ENCODE data around the gene NCAPG. TPM values are rescaled to one million over a fixed set of nuclear protein-coding genes. Genes with fewer than 3 reads are reported as not detected.
A peak's percentile ranks its signal among the peaks of the same experiment; 100 is the strongest.

NCAPG gene
- total and polyA plus RNA-seq, 9 of the 15 experiments (the other 6 are each of a cell fraction or from before 2014, with no cell fraction given): 25.6 to 102 (median 65.3) TPM

DNA sequence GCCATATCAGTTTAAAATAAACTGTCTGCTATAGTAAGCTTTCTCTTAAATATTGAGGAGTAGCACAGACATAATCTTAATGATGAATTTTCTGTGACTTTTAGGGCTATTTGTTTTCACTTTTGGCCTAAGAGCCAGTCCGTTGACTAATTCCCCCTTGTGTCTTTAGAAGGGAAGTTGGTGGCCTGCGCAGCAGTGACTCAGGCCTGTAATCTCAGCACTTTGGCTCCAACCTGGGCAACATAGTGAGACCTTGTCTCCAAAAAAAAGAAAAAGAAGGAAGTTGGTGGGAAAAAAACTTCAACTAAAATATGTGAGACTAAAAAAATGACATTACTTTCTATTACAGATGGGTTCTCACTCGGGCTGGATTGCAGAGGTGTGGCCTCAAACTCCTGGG lies 3.4 kb downstream of the NCAPG start:
- WGBS (ENCODE audit: insufficient coverage, low coverage, missing lambda C conversion rate): 65% methylated on average over 3 of the region's 3 CpGs
- POLR2A ChIA-PET: interaction anchor here (0.6 kb wide), 1 partner anchor 48 kb away, joined by 3 read pairs; no protein-coding TSS in a partner anchor
- no peak overlapping the region for H3K27ac ChIP-seq (ENCODE audit: extremely low read depth, low read depth, low read length)
- CTCF ChIA-PET (ENCODE audit: low intra/inter-chr PET ratio): no interaction called here
- no peaks in the 10 kb centered on the region for H3K27me3 ChIP-seq (ENCODE audit: control insufficient read depth in 2 of 2, insufficient read depth in 2 of 2, low read length in 2 of 2)
- H4K20me1 ChIP-seq (replicated peaks; ENCODE audit: control insufficient read depth, insufficient read depth, low read length): no peaks in the 10 kb centered on the region
- H3K4me2 ChIP-seq (ENCODE audit: insufficient read depth, low read length): no peak overlapping the region
- intact Hi-C loops (cut with micrococcal nuclease) (no loop called here), in situ Hi-C loops (cut with MboI) (no loop called here)
- H2AFZ ChIP-seq (ENCODE audit: low read depth, low read length): no peak overlapping the region
- no peaks in the 10 kb centered on the region for H3K9me3 ChIP-seq (replicated peaks; ENCODE audit: control insufficient read depth, insufficient read depth, low read depth, low read length)
- BruUV-seq (replicated peaks): no TSS peak
- H3K4me3 ChIP-seq: no peak overlapping the region
- peaks cover 98% of the 10 kb centered on the region for H3K79me2 ChIP-seq (ENCODE audit: control insufficient read depth, insufficient read depth, low read length)
- H3K9me1 ChIP-seq (ENCODE audit: control insufficient read depth, insufficient read depth, low read length): no peaks in the 10 kb centered on the region
- H3K9ac ChIP-seq (ENCODE audit: insufficient read depth in 1 of 2, low read depth in 2 of 2, low read length in 2 of 2): no peak overlapping the region; a peak in 1 of 4 replicates
- peak in 1 of 4 experiments; percentile 29 for DNase-seq (ENCODE audit: extremely low read depth in 1 of 4, low spot score in 3 of 4)
- no peak for FAIRE-seq
- no peak for ATAC-seq
- H3K36me3 ChIP-seq (ENCODE audit: control insufficient read depth, insufficient read depth, low read length): peaks cover 64% of the 10 kb centered on the region
- H3K4me1 ChIP-seq (replicated peaks in 1 of 2; ENCODE audit: control insufficient read depth in 2 of 2, insufficient read depth in 2 of 2, low read length in 2 of 2): peaks cover 0 to 3% of the 10 kb centered on the region in 2 experiments; a peak in 2 of 5 replicates
- TF ChIP-seq KDM1A (IDR thresholded peaks at IDR 0.05) (0 out of 4 replicates have a peak, but pooled peaks of 1 of the 2 experiments have one; percentile 24), SPI1 (IDR thresholded peaks at IDR 0.05; ENCODE audit: borderline replicate concordance, low read depth, low read length) (0 out of 2 replicates have a peak, but pooled peaks have one; percentile 28), JUND (IDR thresholded peaks at IDR 0.05; ENCODE audit: borderline replicate concordance, low read depth, low read length) (peak; percentile 28; the same call in 1 of the 2 replicates), JUND (tag; IDR thresholded peaks at IDR 0.05; ENCODE audit: borderline replicate concordance, low read depth, low read length) (no peak), RCOR1 (IDR thresholded peaks at IDR 0.05; ENCODE audit: borderline replicate concordance in 1 of 2, low read depth in 2 of 2, low read length in 2 of 2) (0 out of 4 replicates have a peak, but pooled peaks of 1 of the 2 experiments have one; percentile 26), MAFG (tag; conservative IDR thresholded peaks at IDR 0.05) (no peak), ARID2 (IDR thresholded peaks at IDR 0.05) (no peak), ZNF121 (CRISPR knock-in tag; conservative IDR thresholded peaks at IDR 0.05) (peak; percentile 92), FOSL1 (tag; conservative IDR thresholded peaks at IDR 0.05) (peak; percentile 59), NFE2 (IDR thresholded peaks at IDR 0.05; ENCODE audit: low read depth) (peak; percentile 38; the same call in 1 of the 2 replicates), NFE2L1 (tag; IDR thresholded peaks at IDR 0.05; ENCODE audit: borderline replicate concordance, low read depth) (peak; percentile 17; the same call in 1 of the 2 replicates), NRF1 (conservative IDR thresholded peaks at IDR 0.05 in 1 of 2, IDR thresholded peaks at IDR 0.05 in 1 of 2) (peak; percentile 43 to 53; a peak in 3 of 4 replicates), ATF1 (CRISPR knock-in tag; IDR thresholded peaks at IDR 0.05) (no peak), ATF1 (tag; IDR thresholded peaks at IDR 0.05) (no peak)
- TF ChIP-seq, protein P1, sequence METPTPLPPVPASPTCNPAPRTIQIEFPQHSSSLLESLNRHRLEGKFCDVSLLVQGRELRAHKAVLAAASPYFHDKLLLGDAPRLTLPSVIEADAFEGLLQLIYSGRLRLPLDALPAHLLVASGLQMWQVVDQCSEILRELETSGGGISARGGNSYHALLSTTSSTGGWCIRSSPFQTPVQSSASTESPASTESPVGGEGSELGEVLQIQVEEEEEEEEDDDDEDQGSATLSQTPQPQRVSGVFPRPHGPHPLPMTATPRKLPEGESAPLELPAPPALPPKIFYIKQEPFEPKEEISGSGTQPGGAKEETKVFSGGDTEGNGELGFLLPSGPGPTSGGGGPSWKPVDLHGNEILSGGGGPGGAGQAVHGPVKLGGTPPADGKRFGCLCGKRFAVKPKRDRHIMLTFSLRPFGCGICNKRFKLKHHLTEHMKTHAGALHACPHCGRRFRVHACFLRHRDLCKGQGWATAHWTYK (CRISPR knock-in tag; IDR thresholded peaks at IDR 0.05): no peak
- TF ChIP-seq, protein P2, sequence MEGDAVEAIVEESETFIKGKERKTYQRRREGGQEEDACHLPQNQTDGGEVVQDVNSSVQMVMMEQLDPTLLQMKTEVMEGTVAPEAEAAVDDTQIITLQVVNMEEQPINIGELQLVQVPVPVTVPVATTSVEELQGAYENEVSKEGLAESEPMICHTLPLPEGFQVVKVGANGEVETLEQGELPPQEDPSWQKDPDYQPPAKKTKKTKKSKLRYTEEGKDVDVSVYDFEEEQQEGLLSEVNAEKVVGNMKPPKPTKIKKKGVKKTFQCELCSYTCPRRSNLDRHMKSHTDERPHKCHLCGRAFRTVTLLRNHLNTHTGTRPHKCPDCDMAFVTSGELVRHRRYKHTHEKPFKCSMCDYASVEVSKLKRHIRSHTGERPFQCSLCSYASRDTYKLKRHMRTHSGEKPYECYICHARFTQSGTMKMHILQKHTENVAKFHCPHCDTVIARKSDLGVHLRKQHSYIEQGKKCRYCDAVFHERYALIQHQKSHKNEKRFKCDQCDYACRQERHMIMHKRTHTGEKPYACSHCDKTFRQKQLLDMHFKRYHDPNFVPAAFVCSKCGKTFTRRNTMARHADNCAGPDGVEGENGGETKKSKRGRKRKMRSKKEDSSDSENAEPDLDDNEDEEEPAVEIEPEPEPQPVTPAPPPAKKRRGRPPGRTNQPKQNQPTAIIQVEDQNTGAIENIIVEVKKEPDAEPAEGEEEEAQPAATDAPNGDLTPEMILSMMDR (IDR thresholded peaks at IDR 0.05 in 2 of 3, conservative IDR thresholded peaks at IDR 0.05 in 1 of 3; ENCODE audit: insufficient read depth in 2 of 3, low read depth in 1 of 3, low read length in 3 of 3): no peak
- TF ChIP-seq, protein P3, sequence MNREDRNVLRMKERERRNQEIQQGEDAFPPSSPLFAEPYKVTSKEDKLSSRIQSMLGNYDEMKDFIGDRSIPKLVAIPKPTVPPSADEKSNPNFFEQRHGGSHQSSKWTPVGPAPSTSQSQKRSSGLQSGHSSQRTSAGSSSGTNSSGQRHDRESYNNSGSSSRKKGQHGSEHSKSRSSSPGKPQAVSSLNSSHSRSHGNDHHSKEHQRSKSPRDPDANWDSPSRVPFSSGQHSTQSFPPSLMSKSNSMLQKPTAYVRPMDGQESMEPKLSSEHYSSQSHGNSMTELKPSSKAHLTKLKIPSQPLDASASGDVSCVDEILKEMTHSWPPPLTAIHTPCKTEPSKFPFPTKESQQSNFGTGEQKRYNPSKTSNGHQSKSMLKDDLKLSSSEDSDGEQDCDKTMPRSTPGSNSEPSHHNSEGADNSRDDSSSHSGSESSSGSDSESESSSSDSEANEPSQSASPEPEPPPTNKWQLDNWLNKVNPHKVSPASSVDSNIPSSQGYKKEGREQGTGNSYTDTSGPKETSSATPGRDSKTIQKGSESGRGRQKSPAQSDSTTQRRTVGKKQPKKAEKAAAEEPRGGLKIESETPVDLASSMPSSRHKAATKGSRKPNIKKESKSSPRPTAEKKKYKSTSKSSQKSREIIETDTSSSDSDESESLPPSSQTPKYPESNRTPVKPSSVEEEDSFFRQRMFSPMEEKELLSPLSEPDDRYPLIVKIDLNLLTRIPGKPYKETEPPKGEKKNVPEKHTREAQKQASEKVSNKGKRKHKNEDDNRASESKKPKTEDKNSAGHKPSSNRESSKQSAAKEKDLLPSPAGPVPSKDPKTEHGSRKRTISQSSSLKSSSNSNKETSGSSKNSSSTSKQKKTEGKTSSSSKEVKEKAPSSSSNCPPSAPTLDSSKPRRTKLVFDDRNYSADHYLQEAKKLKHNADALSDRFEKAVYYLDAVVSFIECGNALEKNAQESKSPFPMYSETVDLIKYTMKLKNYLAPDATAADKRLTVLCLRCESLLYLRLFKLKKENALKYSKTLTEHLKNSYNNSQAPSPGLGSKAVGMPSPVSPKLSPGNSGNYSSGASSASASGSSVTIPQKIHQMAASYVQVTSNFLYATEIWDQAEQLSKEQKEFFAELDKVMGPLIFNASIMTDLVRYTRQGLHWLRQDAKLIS (CRISPR knock-in tag; IDR thresholded peaks at IDR 0.05): no peak

Data from K562 (cell line).